ENCODE measurements around the gene AEBP1. TPM values are rescaled to one million over a fixed set of nuclear protein-coding genes. Genes with fewer than 3 reads are reported as not detected.

Gene AEBP1
- total RNA-seq, 4 donors from 2014 or later = 71.0 to 234 (median 156) TPM

DNA sequence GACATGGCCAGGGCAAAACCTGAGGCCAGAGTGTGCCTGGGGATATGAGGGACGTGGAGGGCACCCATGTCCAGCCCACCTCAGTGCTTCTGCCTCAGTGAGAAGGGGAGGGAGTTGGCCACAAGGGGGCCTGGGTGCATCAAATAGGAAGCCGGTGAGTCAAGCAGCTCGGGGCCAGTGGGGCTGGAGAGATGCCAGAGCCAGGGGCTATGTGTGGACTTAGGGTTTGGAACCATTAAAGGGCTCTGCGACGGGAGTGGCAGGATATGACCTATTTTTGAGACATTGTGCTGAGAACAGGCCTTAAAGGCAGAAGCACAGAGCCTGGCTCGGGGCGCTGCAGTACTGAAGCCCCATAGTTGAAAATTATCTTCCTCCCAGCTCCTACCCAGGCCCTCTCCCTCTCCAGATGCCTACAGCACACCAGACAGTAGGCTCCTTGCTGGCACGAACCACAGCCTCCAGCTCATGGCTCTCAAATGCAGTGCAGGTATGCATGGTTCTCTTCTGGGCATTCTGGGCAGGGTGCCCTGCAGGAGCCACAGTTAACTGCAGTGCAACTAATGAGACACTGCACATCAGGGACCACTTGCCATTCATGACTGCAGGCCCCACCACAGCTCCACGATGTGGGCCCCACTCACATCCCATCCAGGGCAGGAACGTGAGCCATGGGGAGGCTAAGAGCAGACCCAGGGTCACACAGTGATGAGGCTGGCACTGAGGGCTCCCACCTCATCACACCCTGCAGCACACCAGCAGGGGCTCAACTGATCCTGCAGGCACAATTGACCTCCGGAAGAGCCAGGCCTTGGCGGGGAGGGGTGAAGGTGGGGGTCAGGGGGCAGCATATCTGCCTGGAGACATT lies 31.5 kb upstream of the AEBP1 start:
- intact Hi-C loops (cut with DNase I) = loop anchor here (2.0 kb wide), 1 partner anchor 124 kb away; no protein-coding TSS in a partner anchor
- Histone ChIP-seq H3K27me3 (no peaks in the 10 kb centered on the region), H3K4me3 (peak overlapping the region in 1 of 4 donors; percentile 32), H3K4me1 (peaks cover 35 to 45% (median 36%) of the 10 kb centered on the region in 4 donors), H3K9me3 (no peaks in the 10 kb centered on the region), H3K27ac (replicated peaks in 1 of 4) (peak overlapping the region; percentile 61 to 78 (median 72)), H3K36me3 (peaks cover 15 to 51% (median 49%) of the 10 kb centered on the region in 4 donors)
- 39% methylated on average over 7 of the region's 12 CpGs for WGBS
- DNase-seq (ENCODE audit: extremely low spot score) = peak; percentile 96
- TF ChIP-seq POLR2A (IDR thresholded peaks at IDR 0.05; ENCODE audit: low read depth) = no peak
- TF ChIP-seq EP300 (IDR thresholded peaks at IDR 0.05) = no peak
- TF ChIP-seq, protein P1, sequence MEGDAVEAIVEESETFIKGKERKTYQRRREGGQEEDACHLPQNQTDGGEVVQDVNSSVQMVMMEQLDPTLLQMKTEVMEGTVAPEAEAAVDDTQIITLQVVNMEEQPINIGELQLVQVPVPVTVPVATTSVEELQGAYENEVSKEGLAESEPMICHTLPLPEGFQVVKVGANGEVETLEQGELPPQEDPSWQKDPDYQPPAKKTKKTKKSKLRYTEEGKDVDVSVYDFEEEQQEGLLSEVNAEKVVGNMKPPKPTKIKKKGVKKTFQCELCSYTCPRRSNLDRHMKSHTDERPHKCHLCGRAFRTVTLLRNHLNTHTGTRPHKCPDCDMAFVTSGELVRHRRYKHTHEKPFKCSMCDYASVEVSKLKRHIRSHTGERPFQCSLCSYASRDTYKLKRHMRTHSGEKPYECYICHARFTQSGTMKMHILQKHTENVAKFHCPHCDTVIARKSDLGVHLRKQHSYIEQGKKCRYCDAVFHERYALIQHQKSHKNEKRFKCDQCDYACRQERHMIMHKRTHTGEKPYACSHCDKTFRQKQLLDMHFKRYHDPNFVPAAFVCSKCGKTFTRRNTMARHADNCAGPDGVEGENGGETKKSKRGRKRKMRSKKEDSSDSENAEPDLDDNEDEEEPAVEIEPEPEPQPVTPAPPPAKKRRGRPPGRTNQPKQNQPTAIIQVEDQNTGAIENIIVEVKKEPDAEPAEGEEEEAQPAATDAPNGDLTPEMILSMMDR (IDR thresholded peaks at IDR 0.05) = peak; percentile 62 to 76 (median 72)
- TF ChIP-seq POLR2AphosphoS5 (IDR thresholded peaks at IDR 0.05) = peak; percentile 37 to 40

DNA sequence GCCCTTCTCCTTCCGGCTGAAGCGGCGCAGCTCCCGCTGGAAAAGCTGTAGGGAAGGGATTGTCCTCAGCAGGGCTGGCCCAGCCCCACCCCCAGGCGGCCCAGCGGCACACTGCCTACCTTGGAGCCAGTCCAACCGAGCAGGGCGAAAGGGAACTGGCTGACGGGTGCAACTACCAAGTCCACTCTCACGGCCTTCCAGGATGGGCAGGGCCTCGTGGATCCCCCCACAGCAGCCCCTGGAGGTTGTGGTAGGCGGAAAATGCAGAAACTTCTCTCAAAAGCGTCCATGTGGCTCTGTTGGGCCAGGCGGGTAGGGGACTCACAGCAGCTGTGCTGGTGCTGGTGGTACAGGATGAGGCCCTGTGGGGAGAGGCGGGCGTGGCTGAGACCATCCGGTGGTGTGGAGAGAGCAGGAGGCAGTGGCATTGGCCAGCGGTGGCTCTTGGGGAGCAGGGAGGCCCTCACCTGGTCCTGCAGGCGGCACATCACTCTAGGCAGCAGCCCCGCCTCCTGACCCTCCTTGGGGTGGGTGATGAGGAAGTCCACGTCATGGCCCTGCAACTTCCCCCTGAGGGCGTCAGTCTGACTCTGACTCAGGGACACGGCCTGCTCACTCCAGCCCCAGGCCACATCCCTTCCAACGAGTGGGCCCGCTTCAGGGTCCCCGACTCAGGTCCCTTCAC lies 30.3 kb upstream of the AEBP1 start:
- Histone ChIP-seq H3K36me3 (peaks cover 26 to 63% (median 61%) of the 10 kb centered on the region in 4 donors), H3K27ac (replicated peaks in 1 of 4) (peak overlapping the region; percentile 61 to 78 (median 72)), H3K9me3 (no peaks in the 10 kb centered on the region), H3K4me1 (peaks cover 36 to 52% (median 45%) of the 10 kb centered on the region in 4 donors), H3K27me3 (no peaks in the 10 kb centered on the region), H3K4me3 (peak overlapping the region in 2 of 4 donors; percentile 1 to 32)
- intact Hi-C loops (cut with DNase I) = loop anchor here (2.0 kb wide), 1 partner anchor 123 kb away; no protein-coding TSS in a partner anchor
- no peak for DNase-seq (ENCODE audit: extremely low spot score)
- TF ChIP-seq POLR2AphosphoS5 (IDR thresholded peaks at IDR 0.05) = peak; percentile 46 to 56
- TF ChIP-seq, protein P1 (IDR thresholded peaks at IDR 0.05) = no peak
- 55% methylated on average over 11 of the region's 26 CpGs for WGBS

DNA sequence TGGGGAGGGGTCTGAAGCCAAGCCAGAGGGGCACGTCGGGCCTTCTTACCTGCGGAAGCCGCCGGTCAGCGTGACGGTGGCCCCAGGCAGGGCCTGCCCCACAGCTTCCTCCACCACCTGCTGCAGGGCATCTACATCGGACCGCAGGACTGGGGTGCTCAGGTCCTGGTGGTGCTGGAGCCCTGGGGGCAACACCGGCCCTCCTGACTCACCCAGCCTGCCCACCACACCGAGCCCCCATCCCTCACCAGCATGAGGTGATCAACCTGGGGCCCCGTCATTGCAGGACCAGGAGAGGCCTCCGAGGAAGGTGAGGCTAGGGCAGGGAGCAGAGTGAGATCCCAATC lies 29.8 kb upstream of the AEBP1 start:
- Histone ChIP-seq H3K9me3 (no peaks in the 10 kb centered on the region), H3K27me3 (no peaks in the 10 kb centered on the region), H3K27ac (replicated peaks in 1 of 4) (peak overlapping the region; percentile 61 to 78 (median 72)), H3K4me3 (peak overlapping the region in 1 of 4 donors; percentile 32), H3K36me3 (peaks cover 30 to 68% (median 67%) of the 10 kb centered on the region in 4 donors), H3K4me1 (peaks cover 38 to 58% (median 49%) of the 10 kb centered on the region in 4 donors)
- DNase-seq (ENCODE audit: extremely low spot score) = no peak
- WGBS = 89% methylated on average over 9 of the region's 13 CpGs
- intact Hi-C loops (cut with DNase I) = no loop called here
- TF ChIP-seq, protein P1 (IDR thresholded peaks at IDR 0.05) = no peak
- no peak for TF ChIP-seq POLR2A (IDR thresholded peaks at IDR 0.05; ENCODE audit: low read depth)

DNA sequence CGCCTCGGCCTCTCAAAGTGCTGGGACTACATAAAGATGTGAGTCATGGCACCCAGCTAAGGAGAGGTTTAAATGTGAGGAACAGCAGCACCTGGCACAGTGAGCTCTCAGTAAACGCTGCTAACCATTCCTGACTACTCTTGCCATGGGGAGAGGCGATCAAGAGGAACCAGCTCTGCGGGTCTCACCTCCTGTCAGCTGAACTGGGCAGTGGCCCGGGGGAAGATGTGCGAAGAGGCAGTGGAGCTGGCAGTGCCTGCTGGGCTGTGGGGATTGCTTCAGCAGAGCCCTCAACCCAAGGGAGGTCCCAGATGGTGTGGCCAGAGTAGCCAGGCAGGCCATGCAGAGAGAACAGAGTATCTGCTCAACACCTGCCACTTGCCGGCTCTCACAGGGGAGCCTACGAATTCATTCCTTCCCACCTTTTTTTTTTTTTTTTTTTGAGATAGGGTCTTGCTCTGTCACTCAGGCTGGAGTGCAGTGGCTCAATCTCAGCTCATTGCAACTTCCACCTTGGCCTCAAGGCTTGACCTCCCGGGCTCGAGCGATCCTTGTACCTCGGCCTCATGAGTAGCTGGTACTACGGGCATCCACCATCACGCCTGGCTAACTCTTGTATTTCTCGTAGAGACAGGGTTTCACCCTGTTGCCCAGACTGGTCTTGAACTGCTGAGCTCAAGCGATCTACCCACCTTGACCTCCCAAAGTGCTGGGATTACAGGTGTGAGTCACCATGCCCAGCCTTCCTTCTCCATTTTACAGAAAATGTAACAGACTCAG lies 28.7 kb upstream of the AEBP1 start:
- WGBS = 91% methylated on average over 17 of the region's 17 CpGs
- Histone ChIP-seq H3K4me1 (peaks cover 48 to 69% (median 59%) of the 10 kb centered on the region in 4 donors), H3K4me3 (no peak overlapping the region), H3K27ac (replicated peaks in 1 of 4) (peak overlapping the region in 1 of 4 donors; percentile 74), H3K9me3 (no peaks in the 10 kb centered on the region), H3K27me3 (no peaks in the 10 kb centered on the region), H3K36me3 (peaks cover 37 to 80% (median 78%) of the 10 kb centered on the region in 4 donors)
- no peak for DNase-seq (ENCODE audit: extremely low spot score)
- no peak for TF ChIP-seq POLR2A (IDR thresholded peaks at IDR 0.05; ENCODE audit: low read depth)
- TF ChIP-seq, protein P1 (IDR thresholded peaks at IDR 0.05) = no peak
- intact Hi-C loops (cut with DNase I) = no loop called here

Measured in esophagus muscularis mucosa (tissue), 4 donors.